PC-3 (cell line): Measurements from ENCODE around the gene SCGB1D1.

Source experiments
- EZH2 ChIP-seq: fragments of 300-600 bp; sonication (generic); IDR thresholded peaks from one replicate; pipeline ENCODE4 v1.6.1; 2017; ENCODE audit warnings: antibody characterized with exemption, mild to moderate bottlenecking, low read length; ENCODE audit not compliant: unreplicated experiment
- EZH2phosphoT487 ChIP-seq: fragments of 300-600 bp; sonication (generic); IDR thresholded peaks from 2 replicates; pipeline ENCODE4 v1.6.1; 2018; ENCODE audit warnings: mild to moderate bottlenecking, antibody characterized with exemption, low read length, borderline replicate concordance
- TF ChIP-seq, protein P1 (sequence below): fragments of 300-600 bp; sonication (generic); conservative IDR thresholded peaks from 2 replicates; pipeline ENCODE4 v1.5.1; 2017; ENCODE audit warnings: antibody characterized with exemption, low read depth, mild to moderate bottlenecking, low read length

GRCh38 chr11:62233730-62234129, 43.7 kb downstream of the SCGB1D1 start:
- TF ChIP-seq EZH2 = no peak
- TF ChIP-seq, protein P1, sequence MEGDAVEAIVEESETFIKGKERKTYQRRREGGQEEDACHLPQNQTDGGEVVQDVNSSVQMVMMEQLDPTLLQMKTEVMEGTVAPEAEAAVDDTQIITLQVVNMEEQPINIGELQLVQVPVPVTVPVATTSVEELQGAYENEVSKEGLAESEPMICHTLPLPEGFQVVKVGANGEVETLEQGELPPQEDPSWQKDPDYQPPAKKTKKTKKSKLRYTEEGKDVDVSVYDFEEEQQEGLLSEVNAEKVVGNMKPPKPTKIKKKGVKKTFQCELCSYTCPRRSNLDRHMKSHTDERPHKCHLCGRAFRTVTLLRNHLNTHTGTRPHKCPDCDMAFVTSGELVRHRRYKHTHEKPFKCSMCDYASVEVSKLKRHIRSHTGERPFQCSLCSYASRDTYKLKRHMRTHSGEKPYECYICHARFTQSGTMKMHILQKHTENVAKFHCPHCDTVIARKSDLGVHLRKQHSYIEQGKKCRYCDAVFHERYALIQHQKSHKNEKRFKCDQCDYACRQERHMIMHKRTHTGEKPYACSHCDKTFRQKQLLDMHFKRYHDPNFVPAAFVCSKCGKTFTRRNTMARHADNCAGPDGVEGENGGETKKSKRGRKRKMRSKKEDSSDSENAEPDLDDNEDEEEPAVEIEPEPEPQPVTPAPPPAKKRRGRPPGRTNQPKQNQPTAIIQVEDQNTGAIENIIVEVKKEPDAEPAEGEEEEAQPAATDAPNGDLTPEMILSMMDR = peak; percentile 54
- no peak for TF ChIP-seq EZH2phosphoT487
